ENCODE results near the gene DHFR2.
"Not testable (repeated sequence)": the region's sequence is repeated elsewhere in the genome, so short reads cannot be mapped to it uniquely, and the experiment has no call there.

DHFR2 gene

GRCh38 chr3:94062513-94063404 is at the start of gene DHFR2, which contains the start of gene NSUN3:
TSS of gene DHFR2 (minus strand) at chr3:94062916. CDS start at chr3:94061511, 1,405 bp downstream.
TSS of gene NSUN3 (plus strand) at chr3:94063061. CDS start at chr3:94063127, 66 bp downstream.
- ATAC-seq (replicated peaks): peak; percentile 91 to 92
- Mint-ChIP-seq H3K4me1 (peaks cover 20 to 46% of the 10 kb centered on the region in 2 donors), H3K36me3 (peaks cover 24 to 34% of the 10 kb centered on the region in 2 donors)

GRCh38 chr3:94110854-94111253 is 48.1 kb upstream of the DHFR2 start:
- Mint-ChIP-seq H3K9me3 (no peaks in the 10 kb centered on the region), H3K4me3 (no peak overlapping the region), H3K36me3 (peaks cover 25 to 33% of the 10 kb centered on the region in 2 donors), H3K27me3 (no peaks in the 10 kb centered on the region), H3K27ac (no peak overlapping the region), H3K4me1 (peaks cover 0 to 2% of the 10 kb centered on the region in 2 donors)
- ATAC-seq (replicated peaks) (no peak), DNase-seq (no peak)

More at GRCh38 chr3:94062513-94063404, at the start of gene DHFR2, which contains the start of gene NSUN3:
- Mint-ChIP-seq H3K27ac (peak within 1 kb of the TSS; percentile 100), H3K4me3 (peak within 1 kb of the TSS; percentile 98), H3K27me3 (no peaks in the 10 kb centered on the region), H3K9me3 (peaks cover 0 to 4% of the 10 kb centered on the region in 2 donors)
- DNase-seq: peak; percentile 93

GRCh38 chr3:94110232-94110631 is 47.5 kb upstream of the DHFR2 start:
- DNase-seq; H3K9me3 Mint-ChIP-seq; ATAC-seq (replicated peaks); H3K4me3 Mint-ChIP-seq; H3K27me3 Mint-ChIP-seq; H3K4me1 Mint-ChIP-seq; H3K27ac Mint-ChIP-seq: not testable (repeated sequence)
- H3K36me3 Mint-ChIP-seq: peaks cover 25 to 35% of the 10 kb centered on the region in 2 donors

GRCh38 chr3:94106268-94106667 is 43.6 kb upstream of the DHFR2 start:
- H3K27ac Mint-ChIP-seq: no peak overlapping the region
- no peaks in the 10 kb centered on the region for H3K9me3 Mint-ChIP-seq
- ATAC-seq (replicated peaks) (no peak), DNase-seq (no peak)
- no peak overlapping the region for H3K4me3 Mint-ChIP-seq
- no peaks in the 10 kb centered on the region for H3K27me3 Mint-ChIP-seq
- no peaks in the 10 kb centered on the region for H3K4me1 Mint-ChIP-seq
- peaks cover 13 to 23% of the 10 kb centered on the region in 2 donors for H3K36me3 Mint-ChIP-seq

GRCh38 chr3:94101860-94102259 is 39.1 kb upstream of the DHFR2 start:
- no peak overlapping the region for H3K27ac Mint-ChIP-seq
- H3K4me3 Mint-ChIP-seq: no peak overlapping the region
- peaks cover 27 to 37% of the 10 kb centered on the region in 2 donors for H3K36me3 Mint-ChIP-seq
- no peak for DNase-seq
- no peaks in the 10 kb centered on the region for H3K27me3 Mint-ChIP-seq
- ATAC-seq (replicated peaks): no peak
- no peaks in the 10 kb centered on the region for H3K9me3 Mint-ChIP-seq
- H3K4me1 Mint-ChIP-seq: no peaks in the 10 kb centered on the region

- Mint-ChIP-seq H3K4me1 (no peaks in the 10 kb centered on the region), H3K36me3 (peaks cover 31 to 40% of the 10 kb centered on the region in 2 donors), H3K9me3 (no peaks in the 10 kb centered on the region), H3K4me3 (no peak overlapping the region), H3K27me3 (no peaks in the 10 kb centered on the region), H3K27ac (no peak overlapping the region)
- DNase-seq: no peak
- ATAC-seq (replicated peaks): no peak
These were observed 36.6 kb upstream of the DHFR2 start for GRCh38 chr3:94099311-94099710.

GRCh38 chr3:94098452-94098851 is 35.7 kb upstream of the DHFR2 start:
- H3K27ac Mint-ChIP-seq: no peak overlapping the region
- peaks cover 33 to 42% of the 10 kb centered on the region in 2 donors for H3K36me3 Mint-ChIP-seq
- DNase-seq (no peak), ATAC-seq (replicated peaks) (no peak)
- no peaks in the 10 kb centered on the region for H3K27me3 Mint-ChIP-seq
- no peaks in the 10 kb centered on the region for H3K9me3 Mint-ChIP-seq
- H3K4me3 Mint-ChIP-seq: no peak overlapping the region
- H3K4me1 Mint-ChIP-seq: no peaks in the 10 kb centered on the region

- Mint-ChIP-seq H3K27me3 (no peaks in the 10 kb centered on the region), H3K27ac (no peak overlapping the region), H3K4me1 (no peaks in the 10 kb centered on the region), H3K36me3 (peaks cover 46 to 56% of the 10 kb centered on the region in 2 donors), H3K4me3 (no peak overlapping the region), H3K9me3 (no peaks in the 10 kb centered on the region)
- no peak for ATAC-seq (replicated peaks)
- DNase-seq: no peak
These were observed 32.4 kb upstream of the DHFR2 start for GRCh38 chr3:94095111-94095510.

GRCh38 chr3:94093151-94093550 is 30.4 kb upstream of the DHFR2 start:
- no peaks in the 10 kb centered on the region for H3K4me1 Mint-ChIP-seq

GRCh38 chr3:94092086-94092485 is 29.4 kb upstream of the DHFR2 start:
- ATAC-seq (replicated peaks) (no peak), DNase-seq (no peak)
- Mint-ChIP-seq H3K4me1 (peaks cover 0 to 1% of the 10 kb centered on the region in 2 donors), H3K9me3 (no peaks in the 10 kb centered on the region), H3K36me3 (peaks cover 43 to 51% of the 10 kb centered on the region in 2 donors), H3K27ac (no peak overlapping the region), H3K27me3 (no peaks in the 10 kb centered on the region), H3K4me3 (no peak overlapping the region)

More at GRCh38 chr3:94093151-94093550, 30.4 kb upstream of the DHFR2 start:
- H3K27me3 Mint-ChIP-seq: no peaks in the 10 kb centered on the region
- no peaks in the 10 kb centered on the region for H3K9me3 Mint-ChIP-seq
- ATAC-seq (replicated peaks) (no peak), DNase-seq (no peak)
- H3K4me3 Mint-ChIP-seq: no peak overlapping the region
- peaks cover 42 to 50% of the 10 kb centered on the region in 2 donors for H3K36me3 Mint-ChIP-seq
- H3K27ac Mint-ChIP-seq: no peak overlapping the region

- H3K9me3 Mint-ChIP-seq: no peaks in the 10 kb centered on the region
- H3K27ac Mint-ChIP-seq: peak overlapping the region; percentile 67
- peaks cover 40 to 51% of the 10 kb centered on the region in 2 donors for H3K36me3 Mint-ChIP-seq
- ATAC-seq (replicated peaks) (no peak), DNase-seq (no peak)
- H3K4me1 Mint-ChIP-seq: peaks cover 0 to 1% of the 10 kb centered on the region in 2 donors
- no peaks in the 10 kb centered on the region for H3K27me3 Mint-ChIP-seq
- no peak overlapping the region for H3K4me3 Mint-ChIP-seq
These were observed 26.4 kb upstream of the DHFR2 start for GRCh38 chr3:94089126-94089525.

- H3K4me1 Mint-ChIP-seq: peaks cover 23 to 34% of the 10 kb centered on the region in 2 donors
- H3K9me3 Mint-ChIP-seq: no peaks in the 10 kb centered on the region
- ATAC-seq (replicated peaks): no peak
- no peak overlapping the region for H3K4me3 Mint-ChIP-seq
- no peak for DNase-seq
- H3K27ac Mint-ChIP-seq: no peak overlapping the region
- no peaks in the 10 kb centered on the region for H3K27me3 Mint-ChIP-seq
- peaks cover 23 to 44% of the 10 kb centered on the region in 2 donors for H3K36me3 Mint-ChIP-seq
These were observed 20.5 kb upstream of the DHFR2 start for GRCh38 chr3:94083261-94083660.

- Mint-ChIP-seq H3K9me3 (no peaks in the 10 kb centered on the region), H3K36me3 (peaks cover 22 to 44% of the 10 kb centered on the region in 2 donors)
These were observed 19.7 kb upstream of the DHFR2 start for GRCh38 chr3:94082391-94082937.

GRCh38 chr3:94081884-94082283 is 19.2 kb upstream of the DHFR2 start:
- DNase-seq (no peak), ATAC-seq (replicated peaks) (no peak)
- H3K27me3 Mint-ChIP-seq: no peaks in the 10 kb centered on the region
- peaks cover 26 to 45% of the 10 kb centered on the region in 2 donors for H3K36me3 Mint-ChIP-seq
- H3K4me1 Mint-ChIP-seq: peaks cover 28 to 42% of the 10 kb centered on the region in 2 donors
- H3K4me3 Mint-ChIP-seq: no peak overlapping the region
- no peak overlapping the region for H3K27ac Mint-ChIP-seq
- no peaks in the 10 kb centered on the region for H3K9me3 Mint-ChIP-seq

More at GRCh38 chr3:94082391-94082937, 19.7 kb upstream of the DHFR2 start:
- no peak for DNase-seq
- H3K27me3 Mint-ChIP-seq: no peaks in the 10 kb centered on the region
- ATAC-seq (replicated peaks): no peak
- H3K4me3 Mint-ChIP-seq: no peak overlapping the region
- H3K4me1 Mint-ChIP-seq: peaks cover 28 to 42% of the 10 kb centered on the region in 2 donors
- H3K27ac Mint-ChIP-seq: no peak overlapping the region
